ENCODE results near the gene GDNF. TPM values are rescaled to one million over a fixed set of nuclear protein-coding genes. Genes with fewer than 3 reads are reported as not detected.

GDNF gene
- total RNA-seq, 1 donor from 2014 or later: 0.27 TPM

DNA sequence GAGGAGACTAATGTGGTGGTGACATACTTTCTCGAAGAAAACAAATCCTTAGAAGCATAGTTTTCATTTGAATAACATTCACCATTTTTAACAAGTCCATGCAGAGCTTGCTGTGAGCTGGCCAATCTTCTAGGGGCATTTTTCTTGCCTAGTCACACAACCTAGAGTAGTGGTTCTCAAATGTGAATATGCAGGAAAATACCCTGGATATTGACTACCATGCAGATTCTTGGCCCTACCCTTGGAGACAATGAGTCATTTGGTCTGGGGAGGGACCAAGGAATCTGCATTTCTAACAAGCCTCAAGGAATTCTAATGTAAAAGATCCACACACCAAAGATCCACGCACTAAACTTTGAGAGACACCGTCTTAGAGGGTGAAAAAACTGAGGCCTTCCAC, 23.5 kb downstream of the GDNF start:
- no peak for DNase-seq
- Histone ChIP-seq H3K9me3 (replicated peaks) (no peaks in the 10 kb centered on the region), H3K4me1 (no peaks in the 10 kb centered on the region), H3K4me3 (no peak overlapping the region), H3K27me3 (ENCODE audit: low read depth) (peaks cover 12% of the 10 kb centered on the region), H3K36me3 (no peaks in the 10 kb centered on the region), H3K27ac (replicated peaks) (no peak overlapping the region)
- TF ChIP-seq, protein P1, sequence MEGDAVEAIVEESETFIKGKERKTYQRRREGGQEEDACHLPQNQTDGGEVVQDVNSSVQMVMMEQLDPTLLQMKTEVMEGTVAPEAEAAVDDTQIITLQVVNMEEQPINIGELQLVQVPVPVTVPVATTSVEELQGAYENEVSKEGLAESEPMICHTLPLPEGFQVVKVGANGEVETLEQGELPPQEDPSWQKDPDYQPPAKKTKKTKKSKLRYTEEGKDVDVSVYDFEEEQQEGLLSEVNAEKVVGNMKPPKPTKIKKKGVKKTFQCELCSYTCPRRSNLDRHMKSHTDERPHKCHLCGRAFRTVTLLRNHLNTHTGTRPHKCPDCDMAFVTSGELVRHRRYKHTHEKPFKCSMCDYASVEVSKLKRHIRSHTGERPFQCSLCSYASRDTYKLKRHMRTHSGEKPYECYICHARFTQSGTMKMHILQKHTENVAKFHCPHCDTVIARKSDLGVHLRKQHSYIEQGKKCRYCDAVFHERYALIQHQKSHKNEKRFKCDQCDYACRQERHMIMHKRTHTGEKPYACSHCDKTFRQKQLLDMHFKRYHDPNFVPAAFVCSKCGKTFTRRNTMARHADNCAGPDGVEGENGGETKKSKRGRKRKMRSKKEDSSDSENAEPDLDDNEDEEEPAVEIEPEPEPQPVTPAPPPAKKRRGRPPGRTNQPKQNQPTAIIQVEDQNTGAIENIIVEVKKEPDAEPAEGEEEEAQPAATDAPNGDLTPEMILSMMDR (IDR thresholded peaks at IDR 0.05; ENCODE audit: borderline replicate concordance): no peak
- intact Hi-C loops (cut with micrococcal nuclease): no loop called here

DNA sequence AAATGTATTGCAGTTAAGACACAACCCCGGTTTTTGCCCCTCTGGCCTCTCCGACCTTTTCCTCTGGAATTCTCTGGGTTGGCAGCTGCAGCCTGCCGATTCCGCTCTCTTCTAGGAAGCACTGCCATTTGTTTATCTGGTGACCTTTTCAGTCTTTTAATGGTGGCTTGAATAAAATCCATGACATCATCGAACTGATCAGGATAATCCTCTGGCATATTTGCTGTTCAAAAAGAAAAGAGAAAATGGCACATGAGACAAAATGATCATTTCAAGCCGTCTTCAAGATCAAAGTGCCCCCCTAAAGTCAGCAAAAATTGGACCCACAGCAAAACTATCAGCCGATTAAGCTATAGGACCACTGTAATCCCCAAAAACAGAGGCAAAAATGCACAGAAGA, 23.9 kb downstream of the GDNF start:
- Histone ChIP-seq H3K9me3 (replicated peaks) (no peaks in the 10 kb centered on the region), H3K36me3 (no peaks in the 10 kb centered on the region), H3K27me3 (ENCODE audit: low read depth) (peaks cover 13% of the 10 kb centered on the region), H3K4me1 (no peaks in the 10 kb centered on the region), H3K27ac (replicated peaks) (no peak overlapping the region), H3K4me3 (no peak overlapping the region)
- intact Hi-C loops (cut with micrococcal nuclease): no loop called here
- TF ChIP-seq, protein P1 (IDR thresholded peaks at IDR 0.05; ENCODE audit: borderline replicate concordance): no peak
- DNase-seq: no peak

DNA sequence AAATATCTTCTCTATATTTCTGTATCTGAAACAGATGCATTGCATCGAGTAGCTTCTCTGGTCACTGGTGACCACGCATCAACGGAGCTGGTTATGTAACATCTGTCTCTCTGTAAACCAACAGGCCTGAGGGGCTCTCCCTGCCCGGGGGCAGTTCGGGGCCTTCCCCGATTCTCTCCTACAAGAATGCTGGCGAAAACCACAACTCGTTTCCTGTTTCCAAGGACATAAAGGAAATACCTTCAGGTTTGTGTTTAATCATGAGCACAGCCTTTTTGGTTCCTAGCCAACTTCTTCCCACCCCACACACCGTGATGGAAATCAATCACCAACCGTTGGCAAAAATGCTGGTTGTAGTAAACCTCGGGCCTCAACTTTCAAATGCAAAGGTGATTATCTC, 25.1 kb downstream of the GDNF start:
- H3K36me3 ChIP-seq: no peaks in the 10 kb centered on the region
- H3K4me1 ChIP-seq: no peaks in the 10 kb centered on the region
- TF ChIP-seq, protein P1 (IDR thresholded peaks at IDR 0.05; ENCODE audit: borderline replicate concordance): no peak
- H3K27me3 ChIP-seq (ENCODE audit: low read depth): peaks cover 23% of the 10 kb centered on the region
- H3K27ac ChIP-seq (replicated peaks): no peak overlapping the region
- intact Hi-C loops (cut with micrococcal nuclease): no loop called here
- no peaks in the 10 kb centered on the region for H3K9me3 ChIP-seq (replicated peaks)
- no peak overlapping the region for H3K4me3 ChIP-seq
- no peak for DNase-seq

DNA sequence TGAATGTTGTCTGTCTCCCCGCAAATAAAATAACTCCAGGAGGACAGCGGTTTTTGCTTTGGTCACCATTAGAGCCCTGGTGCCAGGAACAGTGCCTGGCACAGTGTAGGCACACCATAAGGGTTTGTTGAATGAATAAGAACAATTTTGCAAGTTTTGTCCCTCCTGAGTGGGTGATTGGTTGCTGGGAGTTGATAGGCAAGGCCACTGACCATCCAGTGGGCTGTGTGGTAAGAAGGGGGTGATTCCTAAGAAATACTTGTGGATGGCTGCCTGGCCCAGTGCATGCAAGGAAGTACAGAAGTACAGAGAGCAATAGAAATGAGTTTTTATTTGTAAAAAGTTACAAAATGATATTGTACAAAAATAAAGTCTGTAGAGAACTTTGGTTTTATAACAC, 27.5 kb downstream of the GDNF start:
- intact Hi-C loops (cut with micrococcal nuclease): no loop called here
- TF ChIP-seq, protein P1 (IDR thresholded peaks at IDR 0.05; ENCODE audit: borderline replicate concordance): no peak
- Histone ChIP-seq H3K9me3 (replicated peaks) (no peaks in the 10 kb centered on the region), H3K27ac (replicated peaks) (no peak overlapping the region), H3K4me1 (no peaks in the 10 kb centered on the region), H3K4me3 (no peak overlapping the region), H3K27me3 (ENCODE audit: low read depth) (peaks cover 24% of the 10 kb centered on the region), H3K36me3 (no peaks in the 10 kb centered on the region)
- DNase-seq: no peak

DNA sequence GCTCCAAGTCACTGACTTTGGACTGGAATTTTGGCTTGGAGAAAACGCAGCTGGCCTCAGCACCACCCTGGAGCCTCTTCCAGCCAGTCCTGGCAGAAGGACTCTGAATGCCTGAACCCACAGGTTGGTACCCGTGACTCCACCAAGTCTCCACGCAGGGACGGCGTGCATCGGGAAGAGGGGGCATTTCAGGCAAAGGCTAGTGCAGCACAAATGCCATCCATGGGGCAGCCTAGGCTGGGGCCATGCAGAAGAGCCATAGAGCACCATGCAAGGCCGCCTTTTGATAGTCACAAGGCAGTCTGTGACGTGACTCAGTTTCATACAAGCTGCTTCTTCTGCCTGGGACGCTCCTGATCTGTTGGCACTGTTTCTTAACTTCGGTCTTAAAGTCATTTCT, 28.0 kb downstream of the GDNF start:
- intact Hi-C loops (cut with micrococcal nuclease): no loop called here

More for the DNA sequence above, 28.0 kb downstream of the GDNF start:
- no peak overlapping the region for H3K4me3 ChIP-seq
- TF ChIP-seq, protein P1 (IDR thresholded peaks at IDR 0.05; ENCODE audit: borderline replicate concordance): no peak
- peaks cover 28% of the 10 kb centered on the region for H3K27me3 ChIP-seq (ENCODE audit: low read depth)
- H3K36me3 ChIP-seq: no peaks in the 10 kb centered on the region
- no peak for DNase-seq
- no peaks in the 10 kb centered on the region for H3K9me3 ChIP-seq (replicated peaks)
- no peak overlapping the region for H3K27ac ChIP-seq (replicated peaks)
- H3K4me1 ChIP-seq: no peaks in the 10 kb centered on the region

All from left ventricle myocardium inferior (tissue), 1 donor.